DND-41 (cell line): ENCODE measurements around the gene HINT1.
"Not testable (repeated sequence)": the region's sequence is repeated elsewhere in the genome, so short reads cannot be mapped to it uniquely, and the experiment has no call there.

Experiments
- ATAC-seq: fragments of 200-7000 bp; cut with Tn5 transposase; 3 replicates; pipeline ENCODE4 v1.9.1; 2021; ENCODE audit warnings: low read depth; ENCODE audit not compliant: insufficient read depth
- DNase-seq: peaks from one replicate; pipeline ENCODE4 v3.0.0-alpha.2; 2020
- H2AFZ ChIP-seq: 2 replicates; pipeline ENCODE4 v1.6.0; 2012; ENCODE audit warnings: low read depth, low read length
- H3K27ac ChIP-seq: 2 replicates; pipeline ENCODE4 v1.5.1; 2012; ENCODE audit warnings: low read length, inconsistent platforms
- H3K27me3 ChIP-seq: fragments of 200-600 bp; sonication (generic); 2 replicates; pipeline ENCODE4 v1.6.0; 2012; ENCODE audit warnings: low read length, mild to moderate bottlenecking, inconsistent platforms; ENCODE audit not compliant: insufficient read depth, poor library complexity
- H3K36me3 ChIP-seq: 2 replicates; pipeline ENCODE4 v1.5.1; 2012; ENCODE audit warnings: low read length, inconsistent platforms; ENCODE audit not compliant: insufficient read depth
- H3K4me1 ChIP-seq: 2 replicates; pipeline ENCODE4 v1.5.1; 2012; ENCODE audit warnings: mild to moderate bottlenecking, low read length; ENCODE audit not compliant: insufficient read depth
- H3K4me2 ChIP-seq: 2 replicates; pipeline ENCODE4 v1.6.0; 2012; ENCODE audit warnings: mild to moderate bottlenecking, moderate library complexity, low read length, inconsistent platforms; ENCODE audit not compliant: insufficient read depth
- H3K4me3 ChIP-seq, 2 experiments: fragments of 200-600 bp in 1 of 2; shearing (Covaris generic) in 1 of 2; 2 replicates each; pipeline ENCODE4 v1.5.1; 2012 to 2016; ENCODE audit warnings: inconsistent platforms in 2 of 2, low read length in 2 of 2, mild to moderate bottlenecking in 2 of 2, low read depth in 1 of 2, moderate library complexity in 1 of 2
- H3K79me2 ChIP-seq: 2 replicates; pipeline ENCODE4 v1.6.0; 2012; ENCODE audit warnings: low read length, inconsistent platforms; ENCODE audit not compliant: insufficient read depth
- H3K9ac ChIP-seq: 2 replicates; pipeline ENCODE4 v1.6.0; 2012; ENCODE audit warnings: low read depth, mild to moderate bottlenecking, inconsistent platforms, low read length, moderate library complexity
- H3K9me3 ChIP-seq: 2 replicates; pipeline ENCODE4 v1.5.1; 2012; ENCODE audit warnings: low read length, moderate library complexity, mild to moderate bottlenecking, inconsistent platforms; ENCODE audit not compliant: insufficient read depth, severe bottlenecking
- H4K20me1 ChIP-seq: 2 replicates; pipeline ENCODE4 v1.6.0; 2012; ENCODE audit warnings: low read length; ENCODE audit not compliant: insufficient read depth
- CTCF ChIP-seq: IDR thresholded peaks from 2 replicates; pipeline ENCODE4 v1.5.1; 2012; ENCODE audit warnings: borderline replicate concordance, low read length, moderate library complexity, mild to moderate bottlenecking; ENCODE audit not compliant: poor library complexity, severe bottlenecking; ENCODE audit errors: extremely low read depth
- EZH2 ChIP-seq: IDR thresholded peaks from 3 replicates; pipeline ENCODE4 v1.6.1; 2012; ENCODE audit warnings: borderline replicate concordance, low read depth, mild to moderate bottlenecking, moderate library complexity, low read length, inconsistent platforms; ENCODE audit not compliant: severe bottlenecking

Gene HINT1

GRCh38 chr5:131139321-131139720, 25.7 kb downstream of the HINT1 start:
- Histone ChIP-seq H3K4me2 (no peak overlapping the region), H4K20me1 (no peaks in the 10 kb centered on the region), H3K9me3 (no peaks in the 10 kb centered on the region), H3K27ac (no peak overlapping the region), H3K36me3 (no peaks in the 10 kb centered on the region), H3K27me3 (no peaks in the 10 kb centered on the region), H2AFZ (no peak overlapping the region), H3K4me3 (no peak overlapping the region), H3K4me1 (no peaks in the 10 kb centered on the region), H3K9ac (no peak overlapping the region), H3K79me2 (no peaks in the 10 kb centered on the region)
- no peak for ATAC-seq
- TF ChIP-seq EZH2 = no peak
- TF ChIP-seq CTCF = no peak
- no peak for DNase-seq

GRCh38 chr5:131138406-131138805, 26.6 kb downstream of the HINT1 start:
- not testable (repeated sequence) for DNase-seq, H3K36me3 ChIP-seq, H2AFZ ChIP-seq, H3K27ac ChIP-seq, H3K9me3 ChIP-seq, H3K27me3 ChIP-seq, H4K20me1 ChIP-seq, H3K4me2 ChIP-seq, H3K9ac ChIP-seq, H3K4me3 ChIP-seq, H3K79me2 ChIP-seq, H3K4me1 ChIP-seq, ATAC-seq

- H3K9me3 ChIP-seq, H3K36me3 ChIP-seq, H3K9ac ChIP-seq, H2AFZ ChIP-seq, ATAC-seq, H3K79me2 ChIP-seq, H3K4me2 ChIP-seq, H3K27ac ChIP-seq, DNase-seq, H3K4me3 ChIP-seq, H3K4me1 ChIP-seq, H4K20me1 ChIP-seq, H3K27me3 ChIP-seq: not testable (repeated sequence)
Observed at GRCh38 chr5:131133091-131133490, 32.0 kb downstream of the HINT1 start.

GRCh38 chr5:131129306-131129705, 35.8 kb downstream of the HINT1 start:
- Histone ChIP-seq H3K36me3 (no peaks in the 10 kb centered on the region), H2AFZ (no peak overlapping the region), H3K79me2 (no peaks in the 10 kb centered on the region), H3K4me3 (no peak overlapping the region), H3K4me1 (no peaks in the 10 kb centered on the region), H4K20me1 (no peaks in the 10 kb centered on the region), H3K4me2 (no peak overlapping the region), H3K9me3 (peaks cover 4% of the 10 kb centered on the region), H3K27me3 (no peaks in the 10 kb centered on the region), H3K27ac (no peak overlapping the region), H3K9ac (no peak overlapping the region)
- no peak for TF ChIP-seq EZH2
- no peak for TF ChIP-seq CTCF
- DNase-seq (no peak), ATAC-seq (no peak)

- not testable (repeated sequence) for H3K9ac ChIP-seq, H4K20me1 ChIP-seq, H3K27ac ChIP-seq, H3K4me3 ChIP-seq, DNase-seq, H2AFZ ChIP-seq, H3K9me3 ChIP-seq, H3K4me2 ChIP-seq, H3K79me2 ChIP-seq, ATAC-seq, H3K36me3 ChIP-seq, H3K27me3 ChIP-seq, H3K4me1 ChIP-seq
Observed at GRCh38 chr5:131127244-131127643, 37.8 kb downstream of the HINT1 start.
